Measurements from ENCODE around the gene RAB18.

GRCh38 chr10:27500096-27500495 is 4.0 kb upstream of the RAB18 start:
- TF ChIP-seq CTCF (IDR thresholded peaks at IDR 0.05): no peak
- no peak for TF ChIP-seq POLR2A (IDR thresholded peaks at IDR 0.05)

All from right lobe of liver (tissue), 4 donors.